OCI-LY3 (cell line): ENCODE measurements around the gene PMVK.

Source experiments
- H2AFZ ChIP-seq: fragments of 200-600, 300-600 bp; shearing (Covaris generic); 2 replicates; pipeline ENCODE4 v1.6.0; 2014; ENCODE audit warnings: antibody characterized with exemption, low read depth, low read length
- H3K27ac ChIP-seq: fragments of 200-600, 300-600 bp; sonication (generic); 2 replicates; pipeline ENCODE4 v1.5.1; 2014; ENCODE audit warnings: mild to moderate bottlenecking, low read length, moderate library complexity, mixed read lengths
- H3K27me3 ChIP-seq: fragments of 200-600, 300-600 bp; sonication (generic); 2 replicates; pipeline ENCODE4 v1.6.1; 2014; ENCODE audit warnings: low read depth, low read length, mixed read lengths
- H3K36me3 ChIP-seq: fragments of 200-600, 300-600 bp; sonication (generic); replicated peaks from 2 replicates; pipeline ENCODE3; 2014; ENCODE audit warnings: low read depth, low read length, mixed read lengths
- H3K4me1 ChIP-seq: fragments of 300-600, 200-600 bp; sonication (generic); 2 replicates; pipeline ENCODE4 v1.6.1; 2014; ENCODE audit warnings: low read length, mixed read lengths
- H3K4me2 ChIP-seq: fragments of 200-600, 300-600 bp; sonication (generic); 2 replicates; pipeline ENCODE4 v1.6.1; 2014; ENCODE audit warnings: low read length, mixed read lengths
- H3K4me3 ChIP-seq: fragments of 300-600, 200-600 bp; sonication (generic); 2 replicates; pipeline ENCODE4 v1.5.1; 2014; ENCODE audit warnings: antibody characterized with exemption, mild to moderate bottlenecking, low read length, moderate library complexity
- H3K79me2 ChIP-seq: fragments of 300-600, 200-600 bp; shearing (Covaris generic); 2 replicates; pipeline ENCODE4 v1.6.1; 2014; ENCODE audit warnings: mild to moderate bottlenecking, low read length, mixed read lengths
- H3K9ac ChIP-seq: fragments of 300-600, 200-600 bp; shearing (Covaris generic); 2 replicates; pipeline ENCODE4 v1.6.0; 2014; ENCODE audit warnings: mild to moderate bottlenecking, low read length, moderate library complexity
- H3K9me3 ChIP-seq: fragments of 200-600, 300-600 bp; shearing (Covaris generic); 2 replicates; pipeline ENCODE4 v1.6.1; 2014; ENCODE audit warnings: low read length, mixed read lengths; ENCODE audit not compliant: insufficient read depth
- H4K20me1 ChIP-seq: fragments of 200-600, 300-600 bp; sonication (generic); 2 replicates; pipeline ENCODE4 v1.6.1; 2016; ENCODE audit warnings: low read length, mixed read lengths; ENCODE audit not compliant: insufficient read depth
- CTCF ChIP-seq: fragments of 200-600, 300-600 bp; sonication (generic); IDR thresholded peaks from 2 replicates; pipeline ENCODE4 v1.5.1; 2014; ENCODE audit warnings: antibody characterized with exemption, low read length, low read depth
- EZH2phosphoT487 ChIP-seq: fragments of 200-600 bp; shearing (Covaris generic); IDR thresholded peaks from 2 replicates; pipeline ENCODE4 v1.6.1; 2018; ENCODE audit warnings: antibody characterized with exemption, mixed run types, low read depth

PMVK gene

GRCh38 chr1:154938604-154939399, 2.3 kb upstream of the PMVK start:
- H3K79me2 ChIP-seq = peaks cover 14% of the 10 kb centered on the region
- H3K27me3 ChIP-seq = no peaks in the 10 kb centered on the region
- no peak overlapping the region for H2AFZ ChIP-seq
- no peak overlapping the region for H3K9ac ChIP-seq
- no peaks in the 10 kb centered on the region for H4K20me1 ChIP-seq
- no peak overlapping the region for H3K4me3 ChIP-seq
- H3K36me3 ChIP-seq = no peaks in the 10 kb centered on the region
- H3K4me2 ChIP-seq = no peak overlapping the region
- no peaks in the 10 kb centered on the region for H3K9me3 ChIP-seq
- H3K27ac ChIP-seq = no peak overlapping the region
- no peak for TF ChIP-seq EZH2phosphoT487
- TF ChIP-seq CTCF = no peak
- peaks cover 53% of the 10 kb centered on the region for H3K4me1 ChIP-seq

GRCh38 chr1:154937988-154938386, 1.5 kb upstream of the PMVK start:
- H3K4me1 ChIP-seq = peaks cover 45% of the 10 kb centered on the region
- peak overlapping the region; percentile 81 for H3K27ac ChIP-seq
- H2AFZ ChIP-seq = no peak overlapping the region; the same call in 1 of the 2 replicates

GRCh38 chr1:154937085-154937987, 817 bp upstream of the PMVK start:
- peak overlapping the region; percentile 84 for H3K9ac ChIP-seq
- peaks cover 39% of the 10 kb centered on the region for H3K4me1 ChIP-seq
- H3K27ac ChIP-seq = peak overlapping the region; percentile 81
- peak overlapping the region; percentile 78 for H3K4me3 ChIP-seq
- TF ChIP-seq CTCF (peak; percentile 45), EZH2phosphoT487 (no peak)
- no peaks in the 10 kb centered on the region for H3K27me3 ChIP-seq
- H3K36me3 ChIP-seq = peaks cover under 1% of the 10 kb centered on the region
- peak overlapping the region; percentile 83 for H2AFZ ChIP-seq
- H3K4me2 ChIP-seq = peak overlapping the region; percentile 84
- H4K20me1 ChIP-seq = no peaks in the 10 kb centered on the region
- no peaks in the 10 kb centered on the region for H3K9me3 ChIP-seq
- H3K79me2 ChIP-seq = peaks cover 14% of the 10 kb centered on the region

More at GRCh38 chr1:154937988-154938386, 1.5 kb upstream of the PMVK start:
- Histone ChIP-seq H3K4me2 (peak overlapping the region; percentile 84), H3K27me3 (no peaks in the 10 kb centered on the region), H3K9ac (peak overlapping the region; percentile 84), H3K36me3 (no peaks in the 10 kb centered on the region), H4K20me1 (no peaks in the 10 kb centered on the region), H3K9me3 (no peaks in the 10 kb centered on the region), H3K4me3 (peak overlapping the region; percentile 78), H3K79me2 (peaks cover 14% of the 10 kb centered on the region)
- TF ChIP-seq EZH2phosphoT487 = no peak
- no peak for TF ChIP-seq CTCF
